ENCODE data around the gene SNAPC4. TPM values are rescaled to one million over a fixed set of nuclear protein-coding genes. Genes with fewer than 3 reads are reported as not detected.

The SNAPC4 gene
- polyA plus RNA-seq, 2 of the 4 experiments (the other 2 are of a cell fraction): 2.7 to 10.3 TPM

DNA sequence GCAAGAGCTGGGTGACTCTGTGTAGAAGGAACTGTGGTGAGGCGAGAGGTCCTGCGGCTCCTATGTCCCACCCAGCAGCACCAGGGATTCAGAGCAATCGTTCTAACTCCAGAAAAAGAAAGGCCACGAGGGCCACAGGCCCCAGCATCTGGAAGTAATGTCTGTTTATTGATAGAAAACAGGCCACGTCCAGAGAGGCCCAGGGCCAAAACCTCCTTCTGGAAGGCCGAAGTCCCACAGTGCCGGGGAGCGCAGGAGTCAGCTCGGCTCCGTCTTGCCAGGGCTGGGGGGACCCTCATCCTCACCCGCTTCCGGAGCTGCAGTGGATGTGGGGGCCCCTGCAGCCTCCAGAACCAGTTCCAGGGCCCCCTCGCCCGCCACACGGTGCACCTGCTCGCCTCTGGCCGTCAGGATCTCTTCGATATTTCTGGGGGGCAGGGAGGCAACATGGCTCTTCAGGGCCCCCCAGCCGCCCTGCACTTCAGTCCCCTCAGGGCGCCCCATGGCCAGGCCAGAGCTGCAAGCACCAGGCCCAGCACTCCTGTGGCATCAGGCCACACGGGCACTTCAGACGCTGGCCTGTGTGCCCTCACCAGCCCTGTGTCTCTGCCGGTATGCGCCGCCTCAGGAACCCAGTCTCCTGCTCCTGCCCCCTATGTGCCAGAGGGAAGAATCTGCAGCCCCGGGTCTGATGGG is 38.1 kb downstream of the SNAPC4 start:
- no peak for ATAC-seq

DNA sequence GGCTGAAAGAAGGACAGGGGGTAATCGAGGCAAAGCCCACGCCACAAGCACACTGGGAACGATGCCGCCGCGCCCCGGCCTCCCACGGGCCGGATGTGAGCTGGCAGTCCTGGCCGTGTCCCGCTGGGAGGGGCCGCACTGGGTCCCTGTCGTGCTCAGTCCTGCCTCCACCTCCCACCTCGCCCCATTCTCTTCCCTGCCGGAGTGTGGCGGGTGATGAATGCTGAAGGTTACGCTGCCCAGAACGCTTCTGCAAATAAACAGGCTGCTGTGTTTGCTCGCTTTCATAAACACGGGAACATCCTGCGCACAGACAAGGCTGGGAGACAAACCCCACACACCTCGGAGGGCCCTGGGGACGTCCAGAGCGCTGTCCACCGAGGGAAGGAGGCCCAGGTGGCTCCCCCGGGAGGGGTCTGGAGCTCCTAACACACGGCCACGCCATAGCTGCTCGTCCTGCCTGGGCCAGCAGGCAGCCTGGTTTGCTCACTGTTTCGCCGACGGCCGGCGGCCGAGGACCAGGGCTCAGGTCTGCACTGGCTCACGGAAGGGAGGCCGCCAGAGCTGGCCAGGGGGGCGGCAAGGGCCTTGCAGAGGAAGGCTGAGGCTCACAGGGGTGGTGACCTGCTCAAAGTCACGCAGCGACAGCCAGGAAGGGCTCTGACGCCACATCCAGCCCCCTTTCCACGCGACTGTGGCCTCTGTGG is 38.8 kb downstream of the SNAPC4 start:
- H3K4me1 ChIP-seq: peaks cover 16% of the 10 kb centered on the region; the same call in 2 of the 3 replicates
- ATAC-seq (no peak), DNase-seq (ENCODE audit: low read depth in 1 of 2, low spot score in 1 of 2) (no peak), FAIRE-seq (no peak)
- no peak overlapping the region for H3K4me2 ChIP-seq
- ChIA-PET CTCF (interaction anchor here (1.1 to 1.7 kb wide), 2 partner anchors 21 to 28 kb away, joined by 3 to 9 read pairs; no protein-coding TSS in a partner anchor), POLR2A (no interaction called here)
- 92% methylated on average over 28 of the region's 43 CpGs for WGBS (ENCODE audit: missing lambda C conversion rate)
- H3K27ac ChIP-seq: no peak overlapping the region
- H3K9me3 ChIP-seq: no peaks in the 10 kb centered on the region
- H3K4me3 ChIP-seq: no peak overlapping the region
- TF ChIP-seq, protein P1, sequence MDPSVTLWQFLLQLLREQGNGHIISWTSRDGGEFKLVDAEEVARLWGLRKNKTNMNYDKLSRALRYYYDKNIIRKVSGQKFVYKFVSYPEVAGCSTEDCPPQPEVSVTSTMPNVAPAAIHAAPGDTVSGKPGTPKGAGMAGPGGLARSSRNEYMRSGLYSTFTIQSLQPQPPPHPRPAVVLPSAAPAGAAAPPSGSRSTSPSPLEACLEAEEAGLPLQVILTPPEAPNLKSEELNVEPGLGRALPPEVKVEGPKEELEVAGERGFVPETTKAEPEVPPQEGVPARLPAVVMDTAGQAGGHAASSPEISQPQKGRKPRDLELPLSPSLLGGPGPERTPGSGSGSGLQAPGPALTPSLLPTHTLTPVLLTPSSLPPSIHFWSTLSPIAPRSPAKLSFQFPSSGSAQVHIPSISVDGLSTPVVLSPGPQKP (IDR thresholded peaks at IDR 0.05; ENCODE audit: low read depth, low read length): no peak
- no peak for TF ChIP-seq NR3C1 (IDR thresholded peaks at IDR 0.05)
- TF ChIP-seq, protein P2, sequence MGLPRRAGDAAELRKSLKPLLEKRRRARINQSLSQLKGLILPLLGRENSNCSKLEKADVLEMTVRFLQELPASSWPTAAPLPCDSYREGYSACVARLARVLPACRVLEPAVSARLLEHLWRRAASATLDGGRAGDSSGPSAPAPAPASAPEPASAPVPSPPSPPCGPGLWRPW (IDR thresholded peaks at IDR 0.05): no peak
- no peak for TF ChIP-seq KDM5A (IDR thresholded peaks at IDR 0.05)
- no peak for TF ChIP-seq POLR2A (IDR thresholded peaks at IDR 0.05; ENCODE audit: low read length)
- TF ChIP-seq HOXB13 (CRISPR knock-in tag; IDR thresholded peaks at IDR 0.05; ENCODE audit: low read depth): no peak
- TF ChIP-seq CHD2 (IDR thresholded peaks at IDR 0.05; ENCODE audit: low read length, partially characterized antibody): no peak
- TF ChIP-seq FOXS1 (CRISPR knock-in tag; IDR thresholded peaks at IDR 0.05): no peak
- TF ChIP-seq HOXB5 (CRISPR knock-in tag; IDR thresholded peaks at IDR 0.05): no peak
- TF ChIP-seq, protein P3, sequence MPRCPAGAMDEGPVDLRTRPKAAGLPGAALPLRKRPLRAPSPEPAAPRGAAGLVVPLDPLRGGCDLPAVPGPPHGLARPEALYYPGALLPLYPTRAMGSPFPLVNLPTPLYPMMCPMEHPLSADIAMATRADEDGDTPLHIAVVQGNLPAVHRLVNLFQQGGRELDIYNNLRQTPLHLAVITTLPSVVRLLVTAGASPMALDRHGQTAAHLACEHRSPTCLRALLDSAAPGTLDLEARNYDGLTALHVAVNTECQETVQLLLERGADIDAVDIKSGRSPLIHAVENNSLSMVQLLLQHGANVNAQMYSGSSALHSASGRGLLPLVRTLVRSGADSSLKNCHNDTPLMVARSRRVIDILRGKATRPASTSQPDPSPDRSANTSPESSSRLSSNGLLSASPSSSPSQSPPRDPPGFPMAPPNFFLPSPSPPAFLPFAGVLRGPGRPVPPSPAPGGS (IDR thresholded peaks at IDR 0.05): no peak
- TF ChIP-seq, protein P4, sequence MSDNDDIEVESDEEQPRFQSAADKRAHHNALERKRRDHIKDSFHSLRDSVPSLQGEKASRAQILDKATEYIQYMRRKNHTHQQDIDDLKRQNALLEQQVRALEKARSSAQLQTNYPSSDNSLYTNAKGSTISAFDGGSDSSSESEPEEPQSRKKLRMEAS (IDR thresholded peaks at IDR 0.05): no peak

More for the DNA sequence above, 38.1 kb downstream of the SNAPC4 start:
- Histone ChIP-seq H3K9me3 (no peaks in the 10 kb centered on the region), H3K4me2 (no peak overlapping the region), H3K27ac (no peak overlapping the region; a peak in 1 of 6 replicates), H3K4me3 (no peak overlapping the region), H3K4me1 (peaks cover 13% of the 10 kb centered on the region; the same call in 2 of the 3 replicates)
- DNase-seq (ENCODE audit: low read depth in 1 of 2, low spot score in 1 of 2) (no peak), FAIRE-seq (no peak)
- ChIA-PET POLR2A (interaction anchor here (1.4 to 2.4 kb wide), 2 partner anchors 8 to 27 kb away, joined by 5 to 25 read pairs; no protein-coding TSS in a partner anchor), CTCF (interaction anchor here (1.0 to 2.3 kb wide), 8 partner anchors 8 to 335 kb away, joined by 3 to 18 read pairs (median 8); no protein-coding TSS in a partner anchor)
- TF ChIP-seq SREBF2 (IDR thresholded peaks at IDR 0.05) (no peak), HEYL (CRISPR knock-in tag; IDR thresholded peaks at IDR 0.05) (no peak), RNF2 (IDR thresholded peaks at IDR 0.05; ENCODE audit: borderline replicate concordance, low read depth) (no peak), JUN (IDR thresholded peaks at IDR 0.05) (no peak), ZSCAN20 (CRISPR knock-in tag; IDR thresholded peaks at IDR 0.05) (no peak), MAZ (IDR thresholded peaks at IDR 0.05; ENCODE audit: borderline replicate concordance, low read depth, low read length) (no peak), NR3C1 (IDR thresholded peaks at IDR 0.05) (no peak), EHMT2 (IDR thresholded peaks at IDR 0.05; ENCODE audit: low read depth) (no peak), JUNB (IDR thresholded peaks at IDR 0.05) (no peak), EHF (CRISPR knock-in tag; IDR thresholded peaks at IDR 0.05) (no peak), CHD2 (IDR thresholded peaks at IDR 0.05; ENCODE audit: low read length, partially characterized antibody) (no peak), RFX5 (IDR thresholded peaks at IDR 0.05) (no peak), KDM5A (IDR thresholded peaks at IDR 0.05) (no peak), KDM1A (IDR thresholded peaks at IDR 0.05; ENCODE audit: low read depth) (no peak), RAD21 (conservative IDR thresholded peaks at IDR 0.05 in 1 of 2, IDR thresholded peaks at IDR 0.05 in 1 of 2) (no peak), HOXA7 (CRISPR knock-in tag; IDR thresholded peaks at IDR 0.05) (no peak)
- TF ChIP-seq, protein P5, sequence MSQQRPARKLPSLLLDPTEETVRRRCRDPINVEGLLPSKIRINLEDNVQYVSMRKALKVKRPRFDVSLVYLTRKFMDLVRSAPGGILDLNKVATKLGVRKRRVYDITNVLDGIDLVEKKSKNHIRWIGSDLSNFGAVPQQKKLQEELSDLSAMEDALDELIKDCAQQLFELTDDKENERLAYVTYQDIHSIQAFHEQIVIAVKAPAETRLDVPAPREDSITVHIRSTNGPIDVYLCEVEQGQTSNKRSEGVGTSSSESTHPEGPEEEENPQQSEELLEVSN (IDR thresholded peaks at IDR 0.05; ENCODE audit: borderline replicate concordance, low read depth): no peak
- TF ChIP-seq, protein P6, sequence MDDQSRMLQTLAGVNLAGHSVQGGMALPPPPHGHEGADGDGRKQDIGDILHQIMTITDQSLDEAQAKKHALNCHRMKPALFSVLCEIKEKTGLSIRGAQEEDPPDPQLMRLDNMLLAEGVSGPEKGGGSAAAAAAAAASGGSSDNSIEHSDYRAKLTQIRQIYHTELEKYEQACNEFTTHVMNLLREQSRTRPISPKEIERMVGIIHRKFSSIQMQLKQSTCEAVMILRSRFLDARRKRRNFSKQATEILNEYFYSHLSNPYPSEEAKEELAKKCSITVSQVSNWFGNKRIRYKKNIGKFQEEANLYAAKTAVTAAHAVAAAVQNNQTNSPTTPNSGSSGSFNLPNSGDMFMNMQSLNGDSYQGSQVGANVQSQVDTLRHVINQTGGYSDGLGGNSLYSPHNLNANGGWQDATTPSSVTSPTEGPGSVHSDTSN (IDR thresholded peaks at IDR 0.05): no peak
- TF ChIP-seq, protein P7, sequence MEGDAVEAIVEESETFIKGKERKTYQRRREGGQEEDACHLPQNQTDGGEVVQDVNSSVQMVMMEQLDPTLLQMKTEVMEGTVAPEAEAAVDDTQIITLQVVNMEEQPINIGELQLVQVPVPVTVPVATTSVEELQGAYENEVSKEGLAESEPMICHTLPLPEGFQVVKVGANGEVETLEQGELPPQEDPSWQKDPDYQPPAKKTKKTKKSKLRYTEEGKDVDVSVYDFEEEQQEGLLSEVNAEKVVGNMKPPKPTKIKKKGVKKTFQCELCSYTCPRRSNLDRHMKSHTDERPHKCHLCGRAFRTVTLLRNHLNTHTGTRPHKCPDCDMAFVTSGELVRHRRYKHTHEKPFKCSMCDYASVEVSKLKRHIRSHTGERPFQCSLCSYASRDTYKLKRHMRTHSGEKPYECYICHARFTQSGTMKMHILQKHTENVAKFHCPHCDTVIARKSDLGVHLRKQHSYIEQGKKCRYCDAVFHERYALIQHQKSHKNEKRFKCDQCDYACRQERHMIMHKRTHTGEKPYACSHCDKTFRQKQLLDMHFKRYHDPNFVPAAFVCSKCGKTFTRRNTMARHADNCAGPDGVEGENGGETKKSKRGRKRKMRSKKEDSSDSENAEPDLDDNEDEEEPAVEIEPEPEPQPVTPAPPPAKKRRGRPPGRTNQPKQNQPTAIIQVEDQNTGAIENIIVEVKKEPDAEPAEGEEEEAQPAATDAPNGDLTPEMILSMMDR (IDR thresholded peaks at IDR 0.05): no peak
- TF ChIP-seq, protein P8, sequence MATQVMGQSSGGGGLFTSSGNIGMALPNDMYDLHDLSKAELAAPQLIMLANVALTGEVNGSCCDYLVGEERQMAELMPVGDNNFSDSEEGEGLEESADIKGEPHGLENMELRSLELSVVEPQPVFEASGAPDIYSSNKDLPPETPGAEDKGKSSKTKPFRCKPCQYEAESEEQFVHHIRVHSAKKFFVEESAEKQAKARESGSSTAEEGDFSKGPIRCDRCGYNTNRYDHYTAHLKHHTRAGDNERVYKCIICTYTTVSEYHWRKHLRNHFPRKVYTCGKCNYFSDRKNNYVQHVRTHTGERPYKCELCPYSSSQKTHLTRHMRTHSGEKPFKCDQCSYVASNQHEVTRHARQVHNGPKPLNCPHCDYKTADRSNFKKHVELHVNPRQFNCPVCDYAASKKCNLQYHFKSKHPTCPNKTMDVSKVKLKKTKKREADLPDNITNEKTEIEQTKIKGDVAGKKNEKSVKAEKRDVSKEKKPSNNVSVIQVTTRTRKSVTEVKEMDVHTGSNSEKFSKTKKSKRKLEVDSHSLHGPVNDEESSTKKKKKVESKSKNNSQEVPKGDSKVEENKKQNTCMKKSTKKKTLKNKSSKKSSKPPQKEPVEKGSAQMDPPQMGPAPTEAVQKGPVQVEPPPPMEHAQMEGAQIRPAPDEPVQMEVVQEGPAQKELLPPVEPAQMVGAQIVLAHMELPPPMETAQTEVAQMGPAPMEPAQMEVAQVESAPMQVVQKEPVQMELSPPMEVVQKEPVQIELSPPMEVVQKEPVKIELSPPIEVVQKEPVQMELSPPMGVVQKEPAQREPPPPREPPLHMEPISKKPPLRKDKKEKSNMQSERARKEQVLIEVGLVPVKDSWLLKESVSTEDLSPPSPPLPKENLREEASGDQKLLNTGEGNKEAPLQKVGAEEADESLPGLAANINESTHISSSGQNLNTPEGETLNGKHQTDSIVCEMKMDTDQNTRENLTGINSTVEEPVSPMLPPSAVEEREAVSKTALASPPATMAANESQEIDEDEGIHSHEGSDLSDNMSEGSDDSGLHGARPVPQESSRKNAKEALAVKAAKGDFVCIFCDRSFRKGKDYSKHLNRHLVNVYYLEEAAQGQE (IDR thresholded peaks at IDR 0.05): no peak
- 87% methylated on average over 20 of the region's 26 CpGs for WGBS (ENCODE audit: missing lambda C conversion rate)

Data from A549 (cell line).